OCI-LY7 (cell line): ENCODE data around the gene MYO7A. TPM values are rescaled to one million over a fixed set of nuclear protein-coding genes. Genes with fewer than 3 reads are reported as not detected.

Experiments used
- BruUV-seq: library from RNA; stranded (reverse); fragments of 400-500 nt; replicated peaks from 2 replicates; lab custom pipeline; 2021; lab: Mats Ljungman, UMichigan
- CTCF ChIA-PET: fragments of 300-600 bp; sonication (Branson Sonifier 250); formaldehyde crosslinking; loops from one replicate; lab custom pipeline; 2022; ENCODE audit warnings: antibody characterized with exemption; ENCODE audit not compliant: unreplicated experiment; lab: Charles Lee
- POLR2A ChIA-PET: fragments of 300-600 bp; sonication (Branson Sonifier 250); formaldehyde crosslinking; loops from one replicate; lab custom pipeline; 2022; ENCODE audit warnings: antibody characterized with exemption; lab: Charles Lee
- DNase-seq: peaks from one replicate; pipeline ENCODE4 v3.0.0-alpha.2; 2015; ENCODE audit warnings: low spot score
- H2AFZ ChIP-seq: fragments of 200-600 bp; sonication (generic), shearing (Covaris generic); 2 replicates; pipeline ENCODE4 v1.6.1; 2014; ENCODE audit warnings: mild to moderate bottlenecking, antibody characterized with exemption, low read length, moderate library complexity
- H3K27ac ChIP-seq: fragments of 200-600 bp; sonication (generic); 2 replicates; pipeline ENCODE4 v1.5.1; 2014; ENCODE audit warnings: mixed run types, low read depth, mild to moderate bottlenecking, moderate library complexity, low read length, inconsistent platforms; ENCODE audit not compliant: poor library complexity, severe bottlenecking
- H3K36me3 ChIP-seq: fragments of 200-600 bp; sonication (generic); 2 replicates; pipeline ENCODE4 v1.6.1; 2014; ENCODE audit warnings: mild to moderate bottlenecking, antibody characterized with exemption, low read length, moderate library complexity, mixed read lengths; ENCODE audit not compliant: insufficient read depth
- H3K4me1 ChIP-seq: fragments of 200-600 bp; sonication (generic); 2 replicates; pipeline ENCODE4 v1.5.1; 2014; ENCODE audit warnings: mild to moderate bottlenecking, low read length; ENCODE audit not compliant: insufficient read depth, poor library complexity, severe bottlenecking
- H3K4me2 ChIP-seq: fragments of 200-600 bp; sonication (generic); 2 replicates; pipeline ENCODE4 v1.6.1; 2014; ENCODE audit warnings: mild to moderate bottlenecking, low read length
- H3K4me3 ChIP-seq: fragments of 200-600 bp; sonication (generic); 2 replicates; pipeline ENCODE4 v1.5.1; 2014; ENCODE audit warnings: mild to moderate bottlenecking, low read depth, low read length; ENCODE audit not compliant: poor library complexity, severe bottlenecking
- H3K79me2 ChIP-seq: fragments of 200-600 bp; sonication (generic); 2 replicates; pipeline ENCODE4 v1.6.1; 2016; ENCODE audit warnings: low read depth, mild to moderate bottlenecking, low read length, moderate library complexity, mixed read lengths; ENCODE audit not compliant: insufficient read depth
- H3K9me2 ChIP-seq: fragments of 200-600 bp; sonication (generic); 2 replicates; pipeline ENCODE4 v1.6.1; 2016; ENCODE audit warnings: mild to moderate bottlenecking, low read length, mixed read lengths; ENCODE audit not compliant: insufficient read depth
- H3K9me3 ChIP-seq: fragments of 200-600 bp; sonication (generic); 2 replicates; pipeline ENCODE4 v1.6.1; 2014; ENCODE audit warnings: mild to moderate bottlenecking, mixed run types, low read length, mixed read lengths
- H4K20me1 ChIP-seq: fragments of 200-600 bp; sonication (generic); 2 replicates; pipeline ENCODE4 v1.6.1; 2014; ENCODE audit warnings: mild to moderate bottlenecking, antibody characterized with exemption, low read length, moderate library complexity, mixed read lengths; ENCODE audit not compliant: insufficient read depth
- EZH2phosphoT487 ChIP-seq: fragments of 200-600 bp; sonication (generic); IDR thresholded peaks from 2 replicates; pipeline ENCODE4 v1.6.1; 2018; ENCODE audit warnings: low read depth, borderline replicate concordance, mild to moderate bottlenecking, mixed run types, antibody characterized with exemption, low read length, moderate library complexity, mixed read lengths
- intact Hi-C: fragments of 100-400 bp; cut with micrococcal nuclease; formaldehyde crosslinking; loops from one replicate; pipeline ENCODE4 v1.10.0; 2022; ENCODE audit not compliant: unreplicated experiment
- total RNA-seq, 2 experiments: library from RNA; depleted of rRNA in 1 of 2; stranded (reverse); fragments of >200 nt in 1 of 2; shearing (Covaris generic) in 1 of 2; gene quantifications; 2 replicates each; pipeline ENCODE4 v1.2.3, GENCODE V29; 2014 to 2022
- TF ChIP-seq, protein P1 (sequence below): fragments of 200-600 bp; sonication (generic); conservative IDR thresholded peaks from 2 replicates; pipeline ENCODE4 v1.5.1; 2014; ENCODE audit warnings: mild to moderate bottlenecking, antibody characterized with exemption, low read length, moderate library complexity, mixed read lengths

Gene MYO7A
- total RNA-seq, 2 experiments from 2014 or later, result not detected

- intact Hi-C loops, result loop anchor here (1.0 to 2.0 kb wide), 2 partner anchors 61 to 141 kb away; no protein-coding TSS in a partner anchor
- TF ChIP-seq, protein P1, sequence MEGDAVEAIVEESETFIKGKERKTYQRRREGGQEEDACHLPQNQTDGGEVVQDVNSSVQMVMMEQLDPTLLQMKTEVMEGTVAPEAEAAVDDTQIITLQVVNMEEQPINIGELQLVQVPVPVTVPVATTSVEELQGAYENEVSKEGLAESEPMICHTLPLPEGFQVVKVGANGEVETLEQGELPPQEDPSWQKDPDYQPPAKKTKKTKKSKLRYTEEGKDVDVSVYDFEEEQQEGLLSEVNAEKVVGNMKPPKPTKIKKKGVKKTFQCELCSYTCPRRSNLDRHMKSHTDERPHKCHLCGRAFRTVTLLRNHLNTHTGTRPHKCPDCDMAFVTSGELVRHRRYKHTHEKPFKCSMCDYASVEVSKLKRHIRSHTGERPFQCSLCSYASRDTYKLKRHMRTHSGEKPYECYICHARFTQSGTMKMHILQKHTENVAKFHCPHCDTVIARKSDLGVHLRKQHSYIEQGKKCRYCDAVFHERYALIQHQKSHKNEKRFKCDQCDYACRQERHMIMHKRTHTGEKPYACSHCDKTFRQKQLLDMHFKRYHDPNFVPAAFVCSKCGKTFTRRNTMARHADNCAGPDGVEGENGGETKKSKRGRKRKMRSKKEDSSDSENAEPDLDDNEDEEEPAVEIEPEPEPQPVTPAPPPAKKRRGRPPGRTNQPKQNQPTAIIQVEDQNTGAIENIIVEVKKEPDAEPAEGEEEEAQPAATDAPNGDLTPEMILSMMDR, result peak; percentile 95
- no peak for TF ChIP-seq EZH2phosphoT487
- Histone ChIP-seq H3K4me3 (no peak overlapping the region), H3K36me3 (no peaks in the 10 kb centered on the region), H2AFZ (no peak overlapping the region), H3K4me2 (no peak overlapping the region), H3K9me2 (no peaks in the 10 kb centered on the region), H3K27ac (no peak overlapping the region), H3K9me3 (no peaks in the 10 kb centered on the region), H3K79me2 (no peaks in the 10 kb centered on the region), H4K20me1 (no peaks in the 10 kb centered on the region), H3K4me1 (no peaks in the 10 kb centered on the region)
- POLR2A ChIA-PET, result no interaction called here
- peak; percentile 68 for DNase-seq
- no TSS peak for BruUV-seq
- CTCF ChIA-PET, result interaction anchor here (0.8 kb wide), 1 partner anchor 141 kb away, joined by 3 read pairs; no protein-coding TSS in a partner anchor
Measured at GRCh38 chr11:77187776-77188632, 60.0 kb downstream of the MYO7A start.

DNA sequence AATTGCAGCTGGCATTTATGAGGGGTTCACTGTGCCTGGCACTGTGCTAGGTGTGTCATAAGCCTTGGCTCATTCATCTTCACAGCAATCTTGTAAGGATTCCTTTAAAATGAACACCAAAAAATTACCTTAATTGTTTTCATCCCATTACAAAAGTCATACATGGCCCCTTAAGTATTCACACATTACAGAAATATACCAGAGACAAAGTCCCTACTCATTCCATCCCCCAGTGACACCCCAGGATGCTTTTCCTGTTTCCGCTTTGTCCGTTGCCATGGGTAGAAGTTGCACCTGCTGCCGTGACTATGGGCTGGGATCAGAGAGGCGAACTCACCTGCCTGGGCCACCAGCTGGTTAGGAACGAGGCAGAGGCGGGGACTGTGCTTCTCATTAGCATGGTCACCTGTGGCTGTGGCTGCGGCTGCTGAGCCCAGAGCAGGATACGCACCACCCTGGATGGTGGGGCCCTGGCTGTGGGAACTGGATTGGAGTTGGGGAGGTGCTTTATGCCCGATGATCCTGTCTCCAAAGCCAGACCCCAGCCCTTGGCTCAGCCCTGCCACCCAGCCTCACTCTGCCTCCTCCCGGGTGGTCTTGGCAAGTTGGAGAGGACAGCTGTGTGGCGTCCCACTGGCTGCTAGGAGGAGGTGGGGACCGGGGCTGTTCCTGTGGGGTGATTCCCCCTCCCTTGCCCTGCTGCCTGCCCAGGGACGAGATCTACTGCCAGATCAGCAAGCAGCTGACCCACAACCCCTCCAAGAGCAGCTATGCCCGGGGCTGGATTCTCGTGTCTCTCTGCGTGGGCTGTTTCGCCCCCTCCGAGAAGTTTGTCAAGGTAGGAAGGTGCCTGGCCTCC is 60.8 kb downstream of the MYO7A start:
- Histone ChIP-seq H3K79me2 (no peaks in the 10 kb centered on the region), H3K27ac (no peak overlapping the region), H4K20me1 (no peaks in the 10 kb centered on the region), H2AFZ (no peak overlapping the region), H3K4me1 (no peaks in the 10 kb centered on the region), H3K9me2 (no peaks in the 10 kb centered on the region), H3K4me2 (no peak overlapping the region), H3K4me3 (no peak overlapping the region), H3K9me3 (no peaks in the 10 kb centered on the region), H3K36me3 (no peaks in the 10 kb centered on the region)
- no peak for DNase-seq
- TF ChIP-seq EZH2phosphoT487, result no peak
- TF ChIP-seq, protein P1, result peak; percentile 58; the same call in 1 of the 2 replicates
- ChIA-PET CTCF (interaction anchor here (0.8 kb wide), 1 partner anchor 142 kb away, joined by 3 read pairs; no protein-coding TSS in a partner anchor), POLR2A (no interaction called here)
- intact Hi-C loops, result loop anchor here (1.0 to 2.0 kb wide), 2 partner anchors 62 to 142 kb away; no protein-coding TSS in a partner anchor
- BruUV-seq, result no TSS peak
